ENCODE results near the gene MINDY4. TPM values are rescaled to one million over a fixed set of nuclear protein-coding genes. Genes with fewer than 3 reads are reported as not detected.

Gene MINDY4
- total and polyA plus RNA-seq, 4 donors: 0.93 to 6.1 (median 1.9) TPM

DNA sequence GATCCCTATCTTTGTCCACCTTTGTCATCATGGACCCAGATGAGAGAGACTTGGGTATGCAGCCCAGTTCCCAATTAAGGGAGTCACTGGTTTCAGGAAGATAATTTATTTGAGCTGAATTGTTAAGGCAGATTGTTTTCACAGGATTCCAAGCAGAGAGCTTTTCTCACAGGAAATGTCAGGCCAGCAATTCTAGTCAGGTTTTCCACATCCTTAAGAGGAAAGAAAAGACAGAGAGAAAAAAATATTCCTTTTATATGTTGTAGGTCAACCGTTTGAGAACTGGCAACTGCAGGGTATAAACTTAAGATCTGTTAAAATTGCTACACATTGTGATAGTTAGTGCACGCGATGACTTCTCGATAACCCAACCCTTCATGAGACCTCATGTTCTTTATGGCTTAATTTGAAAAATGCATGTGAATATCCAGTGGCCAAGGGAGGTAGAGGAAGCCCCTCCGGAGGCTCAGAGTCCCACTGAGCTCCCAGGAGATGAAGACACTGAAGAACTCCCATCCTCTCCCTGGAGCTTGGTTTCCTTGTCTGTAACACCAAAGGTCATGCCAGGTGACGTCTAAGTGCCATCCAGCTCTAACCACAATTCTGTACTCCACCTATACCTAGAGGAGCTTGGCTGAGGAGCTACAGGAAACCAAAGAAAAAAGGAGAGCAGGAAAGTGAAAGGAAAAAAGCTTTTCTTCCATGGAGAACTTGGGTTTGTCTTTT lies 45.6 kb downstream of the MINDY4 start:
- no peaks in the 10 kb centered on the region for H3K36me3 ChIP-seq (ENCODE audit: control insufficient read depth in 4 of 4, insufficient read depth in 3 of 4, low read depth in 1 of 4, low read length in 3 of 4)
- H3K9me3 ChIP-seq (ENCODE audit: control insufficient read depth in 4 of 4, low read length in 3 of 4): no peaks in the 10 kb centered on the region
- no peaks in the 10 kb centered on the region for H3K27me3 ChIP-seq (ENCODE audit: control insufficient read depth in 4 of 4, insufficient read depth in 4 of 4, low read length in 3 of 4)
- TF ChIP-seq HNF4G (IDR thresholded peaks at IDR 0.05) (no peak), EGR1 (IDR thresholded peaks at IDR 0.05; ENCODE audit: low read depth in 2 of 2) (no peak), FOXA2 (IDR thresholded peaks at IDR 0.05) (no peak), HNF4A (conservative IDR thresholded peaks at IDR 0.05) (no peak), YY1 (IDR thresholded peaks at IDR 0.05) (no peak), RXRA (IDR thresholded peaks at IDR 0.05) (no peak), JUND (IDR thresholded peaks at IDR 0.05) (no peak), RAD21 (IDR thresholded peaks at IDR 0.05) (no peak)
- TF ChIP-seq, protein P1, sequence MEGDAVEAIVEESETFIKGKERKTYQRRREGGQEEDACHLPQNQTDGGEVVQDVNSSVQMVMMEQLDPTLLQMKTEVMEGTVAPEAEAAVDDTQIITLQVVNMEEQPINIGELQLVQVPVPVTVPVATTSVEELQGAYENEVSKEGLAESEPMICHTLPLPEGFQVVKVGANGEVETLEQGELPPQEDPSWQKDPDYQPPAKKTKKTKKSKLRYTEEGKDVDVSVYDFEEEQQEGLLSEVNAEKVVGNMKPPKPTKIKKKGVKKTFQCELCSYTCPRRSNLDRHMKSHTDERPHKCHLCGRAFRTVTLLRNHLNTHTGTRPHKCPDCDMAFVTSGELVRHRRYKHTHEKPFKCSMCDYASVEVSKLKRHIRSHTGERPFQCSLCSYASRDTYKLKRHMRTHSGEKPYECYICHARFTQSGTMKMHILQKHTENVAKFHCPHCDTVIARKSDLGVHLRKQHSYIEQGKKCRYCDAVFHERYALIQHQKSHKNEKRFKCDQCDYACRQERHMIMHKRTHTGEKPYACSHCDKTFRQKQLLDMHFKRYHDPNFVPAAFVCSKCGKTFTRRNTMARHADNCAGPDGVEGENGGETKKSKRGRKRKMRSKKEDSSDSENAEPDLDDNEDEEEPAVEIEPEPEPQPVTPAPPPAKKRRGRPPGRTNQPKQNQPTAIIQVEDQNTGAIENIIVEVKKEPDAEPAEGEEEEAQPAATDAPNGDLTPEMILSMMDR (IDR thresholded peaks at IDR 0.05; ENCODE audit: low read depth, low read length, missing input control): no peak
- TF ChIP-seq, protein P2, sequence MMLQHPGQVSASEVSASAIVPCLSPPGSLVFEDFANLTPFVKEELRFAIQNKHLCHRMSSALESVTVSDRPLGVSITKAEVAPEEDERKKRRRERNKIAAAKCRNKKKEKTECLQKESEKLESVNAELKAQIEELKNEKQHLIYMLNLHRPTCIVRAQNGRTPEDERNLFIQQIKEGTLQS (IDR thresholded peaks at IDR 0.05): no peak
- TF ChIP-seq, protein P3, sequence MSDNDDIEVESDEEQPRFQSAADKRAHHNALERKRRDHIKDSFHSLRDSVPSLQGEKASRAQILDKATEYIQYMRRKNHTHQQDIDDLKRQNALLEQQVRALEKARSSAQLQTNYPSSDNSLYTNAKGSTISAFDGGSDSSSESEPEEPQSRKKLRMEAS (IDR thresholded peaks at IDR 0.05): no peak
- TF ChIP-seq, protein P4, sequence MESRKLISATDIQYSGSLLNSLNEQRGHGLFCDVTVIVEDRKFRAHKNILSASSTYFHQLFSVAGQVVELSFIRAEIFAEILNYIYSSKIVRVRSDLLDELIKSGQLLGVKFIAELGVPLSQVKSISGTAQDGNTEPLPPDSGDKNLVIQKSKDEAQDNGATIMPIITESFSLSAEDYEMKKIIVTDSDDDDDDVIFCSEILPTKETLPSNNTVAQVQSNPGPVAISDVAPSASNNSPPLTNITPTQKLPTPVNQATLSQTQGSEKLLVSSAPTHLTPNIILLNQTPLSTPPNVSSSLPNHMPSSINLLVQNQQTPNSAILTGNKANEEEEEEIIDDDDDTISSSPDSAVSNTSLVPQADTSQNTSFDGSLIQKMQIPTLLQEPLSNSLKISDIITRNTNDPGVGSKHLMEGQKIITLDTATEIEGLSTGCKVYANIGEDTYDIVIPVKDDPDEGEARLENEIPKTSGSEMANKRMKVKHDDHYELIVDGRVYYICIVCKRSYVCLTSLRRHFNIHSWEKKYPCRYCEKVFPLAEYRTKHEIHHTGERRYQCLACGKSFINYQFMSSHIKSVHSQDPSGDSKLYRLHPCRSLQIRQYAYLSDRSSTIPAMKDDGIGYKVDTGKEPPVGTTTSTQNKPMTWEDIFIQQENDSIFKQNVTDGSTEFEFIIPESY (IDR thresholded peaks at IDR 0.05): no peak
- DNase-seq (ENCODE audit: low spot score): no peak
- no peak overlapping the region for H3K27ac ChIP-seq (ENCODE audit: low read depth in 1 of 2, low read length in 2 of 2)
- WGBS: 91% methylated on average over 6 of the region's 6 CpGs
- H3K4me3 ChIP-seq (ENCODE audit: low read depth in 1 of 3, low read length in 3 of 3): no peak overlapping the region
- no peaks in the 10 kb centered on the region for H3K4me1 ChIP-seq (ENCODE audit: control insufficient read depth in 4 of 4, insufficient read depth in 4 of 4, low read length in 3 of 4)
- H3K9ac ChIP-seq (ENCODE audit: low read depth in 1 of 2, low read length in 2 of 2): no peak overlapping the region

DNA sequence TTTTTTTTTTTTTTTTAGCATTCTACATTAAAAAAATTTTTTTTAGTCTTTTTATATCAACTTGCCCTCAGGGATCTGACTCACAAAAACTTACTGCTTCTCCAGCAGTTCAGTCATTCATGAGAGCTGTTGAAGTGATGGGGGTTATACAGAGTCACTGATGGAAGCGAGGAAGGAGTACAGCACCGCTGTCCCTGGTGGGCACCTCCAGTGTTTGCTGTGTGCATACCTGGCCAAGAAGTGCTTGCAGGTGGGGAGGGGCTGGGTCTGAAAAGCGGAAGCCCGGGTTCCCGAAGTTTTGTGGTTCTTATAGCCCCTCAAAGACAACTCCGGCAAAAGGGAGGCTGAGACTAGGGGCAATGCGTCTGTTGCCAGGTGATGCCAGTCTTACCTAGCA lies 46.2 kb downstream of the MINDY4 start:
- Histone ChIP-seq H3K27ac (ENCODE audit: low read depth in 1 of 2, low read length in 2 of 2) (no peak overlapping the region), H3K27me3 (ENCODE audit: control insufficient read depth in 4 of 4, insufficient read depth in 4 of 4, low read length in 3 of 4) (no peaks in the 10 kb centered on the region), H3K36me3 (ENCODE audit: control insufficient read depth in 4 of 4, insufficient read depth in 3 of 4, low read depth in 1 of 4, low read length in 3 of 4) (no peaks in the 10 kb centered on the region), H3K9ac (ENCODE audit: low read depth in 1 of 2, low read length in 2 of 2) (no peak overlapping the region), H3K4me3 (ENCODE audit: low read depth in 1 of 3, low read length in 3 of 3) (no peak overlapping the region), H3K9me3 (ENCODE audit: control insufficient read depth in 4 of 4, low read length in 3 of 4) (no peaks in the 10 kb centered on the region), H3K4me1 (ENCODE audit: control insufficient read depth in 4 of 4, insufficient read depth in 4 of 4, low read length in 3 of 4) (no peaks in the 10 kb centered on the region)
- TF ChIP-seq YY1 (IDR thresholded peaks at IDR 0.05) (no peak), TAF1 (conservative IDR thresholded peaks at IDR 0.05) (no peak), HNF4A (conservative IDR thresholded peaks at IDR 0.05) (no peak), EGR1 (IDR thresholded peaks at IDR 0.05; ENCODE audit: low read depth in 2 of 2) (no peak), GABPA (IDR thresholded peaks at IDR 0.05 in 1 of 2, conservative IDR thresholded peaks at IDR 0.05 in 1 of 2) (no peak), HNF4G (IDR thresholded peaks at IDR 0.05) (no peak), FOXA1 (IDR thresholded peaks at IDR 0.05) (no peak), RAD21 (IDR thresholded peaks at IDR 0.05) (no peak), FOXA2 (IDR thresholded peaks at IDR 0.05) (no peak), JUND (IDR thresholded peaks at IDR 0.05) (no peak), SP1 (IDR thresholded peaks at IDR 0.05) (no peak), RXRA (IDR thresholded peaks at IDR 0.05) (no peak)
- TF ChIP-seq, protein P1 (IDR thresholded peaks at IDR 0.05; ENCODE audit: low read depth, low read length, missing input control): no peak
- TF ChIP-seq, protein P4 (IDR thresholded peaks at IDR 0.05): no peak
- TF ChIP-seq, protein P5, sequence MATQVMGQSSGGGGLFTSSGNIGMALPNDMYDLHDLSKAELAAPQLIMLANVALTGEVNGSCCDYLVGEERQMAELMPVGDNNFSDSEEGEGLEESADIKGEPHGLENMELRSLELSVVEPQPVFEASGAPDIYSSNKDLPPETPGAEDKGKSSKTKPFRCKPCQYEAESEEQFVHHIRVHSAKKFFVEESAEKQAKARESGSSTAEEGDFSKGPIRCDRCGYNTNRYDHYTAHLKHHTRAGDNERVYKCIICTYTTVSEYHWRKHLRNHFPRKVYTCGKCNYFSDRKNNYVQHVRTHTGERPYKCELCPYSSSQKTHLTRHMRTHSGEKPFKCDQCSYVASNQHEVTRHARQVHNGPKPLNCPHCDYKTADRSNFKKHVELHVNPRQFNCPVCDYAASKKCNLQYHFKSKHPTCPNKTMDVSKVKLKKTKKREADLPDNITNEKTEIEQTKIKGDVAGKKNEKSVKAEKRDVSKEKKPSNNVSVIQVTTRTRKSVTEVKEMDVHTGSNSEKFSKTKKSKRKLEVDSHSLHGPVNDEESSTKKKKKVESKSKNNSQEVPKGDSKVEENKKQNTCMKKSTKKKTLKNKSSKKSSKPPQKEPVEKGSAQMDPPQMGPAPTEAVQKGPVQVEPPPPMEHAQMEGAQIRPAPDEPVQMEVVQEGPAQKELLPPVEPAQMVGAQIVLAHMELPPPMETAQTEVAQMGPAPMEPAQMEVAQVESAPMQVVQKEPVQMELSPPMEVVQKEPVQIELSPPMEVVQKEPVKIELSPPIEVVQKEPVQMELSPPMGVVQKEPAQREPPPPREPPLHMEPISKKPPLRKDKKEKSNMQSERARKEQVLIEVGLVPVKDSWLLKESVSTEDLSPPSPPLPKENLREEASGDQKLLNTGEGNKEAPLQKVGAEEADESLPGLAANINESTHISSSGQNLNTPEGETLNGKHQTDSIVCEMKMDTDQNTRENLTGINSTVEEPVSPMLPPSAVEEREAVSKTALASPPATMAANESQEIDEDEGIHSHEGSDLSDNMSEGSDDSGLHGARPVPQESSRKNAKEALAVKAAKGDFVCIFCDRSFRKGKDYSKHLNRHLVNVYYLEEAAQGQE (IDR thresholded peaks at IDR 0.05): no peak
- TF ChIP-seq, protein P3 (IDR thresholded peaks at IDR 0.05): no peak
- 94% methylated on average over 7 of the region's 7 CpGs for WGBS
- peak; percentile 13 for DNase-seq (ENCODE audit: low spot score)
